IMR-90 (cell line): ENCODE measurements around the gene XPR1. TPM values are rescaled to one million over a fixed set of nuclear protein-coding genes. Genes with fewer than 3 reads are reported as not detected.
A peak's percentile ranks its signal among the peaks of the same experiment; 100 is the strongest.

ENCODE experiments used
- ATAC-seq: fragments of 200-7000 bp; cut with Tn5 transposase; 2 replicates; pipeline ENCODE4 v1.9.1; 2020; ENCODE audit warnings: low read depth, mild to moderate bottlenecking, moderate library complexity
- BruUV-seq: library from RNA; stranded (reverse); fragments of 400-500 nt; replicated peaks from 2 replicates; lab custom pipeline; 2021; lab: Mats Ljungman, UMichigan
- CTCF ChIA-PET: fragments of 300-600 bp; formaldehyde crosslinking; extraction: SDS; loops from one replicate; lab custom pipeline; 2021; ENCODE audit warnings: antibody characterized with exemption; lab: Yijun Ruan, JAX
- POLR2A ChIA-PET: fragments of 300-600 bp; sonication (Branson Sonifier 250); formaldehyde crosslinking; loops from one replicate; lab custom pipeline; 2022; ENCODE audit warnings: antibody characterized with exemption; ENCODE audit not compliant: unreplicated experiment; lab: Charles Lee
- DNase-seq: peaks from one replicate; pipeline ENCODE4 v3.0.0; 2013
- H2AFZ ChIP-seq: replicated peaks from 2 replicates; pipeline ENCODE3; 2013; ENCODE audit warnings: low read length, mild to moderate bottlenecking; ENCODE audit not compliant: poor library complexity
- H2AK5ac ChIP-seq: 2 replicates; pipeline ENCODE4 v1.6.1; 2013; ENCODE audit warnings: low read depth, low read length, inconsistent platforms
- H2AK9ac ChIP-seq: replicated peaks from 2 replicates; pipeline ENCODE3; 2013; ENCODE audit warnings: mild to moderate bottlenecking, low read depth, low read length, moderate library complexity; ENCODE audit not compliant: poor library complexity
- H2BK120ac ChIP-seq: 2 replicates; pipeline ENCODE4 v1.6.1; 2013; ENCODE audit warnings: low read depth, low read length, inconsistent platforms
- H2BK15ac ChIP-seq: 3 replicates; pipeline ENCODE4 v1.6.1; 2013; ENCODE audit warnings: low read depth, low read length, inconsistent platforms
- H2BK20ac ChIP-seq: 2 replicates; pipeline ENCODE4 v1.6.1; 2013; ENCODE audit warnings: low read depth, mild to moderate bottlenecking, inconsistent platforms, low read length, moderate library complexity
- H2BK5ac ChIP-seq: 2 replicates; pipeline ENCODE4 v1.6.1; 2013; ENCODE audit warnings: mild to moderate bottlenecking, low read depth, low read length, inconsistent platforms; ENCODE audit not compliant: poor library complexity, severe bottlenecking
- H3K14ac ChIP-seq: replicated peaks from 2 replicates; pipeline ENCODE4 v1.6.1; 2013; ENCODE audit warnings: low read depth, low read length, inconsistent platforms
- H3K18ac ChIP-seq: 2 replicates; pipeline ENCODE4 v1.6.1; 2013; ENCODE audit warnings: low read depth, low read length, control low read depth
- H3K23ac ChIP-seq: 2 replicates; pipeline ENCODE4 v1.6.1; 2013; ENCODE audit warnings: low read depth, low read length, inconsistent platforms
- H3K27ac ChIP-seq: 2 replicates; pipeline ENCODE4 v1.5.1; 2013; ENCODE audit warnings: mild to moderate bottlenecking, control low read depth, low read length; ENCODE audit not compliant: insufficient read depth
- H3K27me3 ChIP-seq: 2 replicates; pipeline ENCODE4 v1.6.1; 2013; ENCODE audit warnings: low read length; ENCODE audit not compliant: control insufficient read depth, insufficient read depth
- H3K36me3 ChIP-seq: 2 replicates; pipeline ENCODE4 v1.6.1; 2013; ENCODE audit warnings: low read length, mixed read lengths; ENCODE audit not compliant: control insufficient read depth, insufficient read depth
- H3K4ac ChIP-seq: 2 replicates; pipeline ENCODE4 v1.6.1; 2013; ENCODE audit warnings: low read depth, low read length, inconsistent platforms
- H3K4me1 ChIP-seq: 2 replicates; pipeline ENCODE4 v1.6.1; 2013; ENCODE audit warnings: low read length, mixed read lengths; ENCODE audit not compliant: control insufficient read depth, insufficient read depth
- H3K4me2 ChIP-seq: 2 replicates; pipeline ENCODE4 v1.6.1; 2013; ENCODE audit warnings: low read depth, mild to moderate bottlenecking, control low read depth, low read length, moderate library complexity
- H3K4me3 ChIP-seq: 2 replicates; pipeline ENCODE4 v1.5.1; 2013; ENCODE audit warnings: low read depth, mild to moderate bottlenecking, control low read depth, low read length, moderate library complexity; ENCODE audit not compliant: insufficient read depth
- H3K56ac ChIP-seq: 2 replicates; pipeline ENCODE4 v1.6.1; 2013; ENCODE audit warnings: low read length, inconsistent platforms; ENCODE audit not compliant: insufficient read depth; ENCODE audit errors: extremely low read depth
- H3K79me1 ChIP-seq, 2 experiments: 2 replicates each; pipeline ENCODE4 v1.6.1; 2013; ENCODE audit warnings: low read length in 2 of 2, inconsistent platforms in 1 of 2, low read depth in 1 of 2
- H3K9ac ChIP-seq: 2 replicates; pipeline ENCODE4 v1.6.1; 2013; ENCODE audit warnings: low read depth, low read length, control low read depth
- H3K9me1 ChIP-seq: 2 replicates; pipeline ENCODE4 v1.6.1; 2013; ENCODE audit warnings: low read length, inconsistent platforms; ENCODE audit not compliant: insufficient read depth
- H3K9me3 ChIP-seq: 2 replicates; pipeline ENCODE4 v1.6.1; 2013; ENCODE audit warnings: low read length; ENCODE audit not compliant: control insufficient read depth, insufficient read depth
- H4K20me1 ChIP-seq: 2 replicates; pipeline ENCODE4 v1.6.1; 2013; ENCODE audit warnings: low read length, inconsistent platforms; ENCODE audit not compliant: insufficient read depth
- H4K5ac ChIP-seq: 2 replicates; pipeline ENCODE4 v1.6.1; 2013; ENCODE audit warnings: mild to moderate bottlenecking, low read depth, low read length, control low read depth
- H4K8ac ChIP-seq, 2 experiments: 2 replicates each; pipeline ENCODE4 v1.6.1; 2013; ENCODE audit warnings: low read depth in 2 of 2, low read length in 2 of 2, control low read depth in 1 of 2, inconsistent platforms in 1 of 2
- H4K91ac ChIP-seq: 2 replicates; pipeline ENCODE4 v1.6.1; 2013; ENCODE audit warnings: low read depth, low read length, inconsistent platforms; ENCODE audit not compliant: insufficient read depth
- BHLHE40 ChIP-seq: fragments of 150-350 bp; IDR thresholded peaks from 2 replicates; pipeline ENCODE4 v1.6.1; 2016; ENCODE audit warnings: mild to moderate bottlenecking, low read depth, low read length
- CEBPB ChIP-seq: IDR thresholded peaks from 2 replicates; pipeline ENCODE4 v1.6.1; 2012; ENCODE audit warnings: low read depth, low read length, improper control_type of control experiment
- CHD1 ChIP-seq: IDR thresholded peaks from 2 replicates; pipeline ENCODE4 v1.6.1; 2012; ENCODE audit warnings: low read depth, low read length, improper control_type of control experiment
- ELK1 ChIP-seq: fragments of 150-350 bp; IDR thresholded peaks from 2 replicates; pipeline ENCODE4 v1.6.1; 2016; ENCODE audit warnings: low read depth, mild to moderate bottlenecking, low read length, moderate library complexity, borderline replicate concordance
- FOS ChIP-seq: fragments of 150-350 bp; IDR thresholded peaks from 2 replicates; pipeline ENCODE4 v1.6.1; 2016; ENCODE audit warnings: low read depth, low read length
- MAFK ChIP-seq: IDR thresholded peaks from 2 replicates; pipeline ENCODE4 v1.6.1; 2012; ENCODE audit warnings: low read depth, low read length, improper control_type of control experiment
- MAZ ChIP-seq: IDR thresholded peaks from 2 replicates; pipeline ENCODE4 v1.6.1; 2012; ENCODE audit warnings: low read depth, mild to moderate bottlenecking, low read length, improper control_type of control experiment, moderate library complexity, borderline replicate concordance
- MXI1 ChIP-seq: IDR thresholded peaks from 2 replicates; pipeline ENCODE4 v1.6.1; 2012; ENCODE audit warnings: low read depth, mild to moderate bottlenecking, low read length, moderate library complexity, borderline replicate concordance
- POLR2A ChIP-seq: IDR thresholded peaks from 2 replicates; pipeline ENCODE4 v1.6.1; 2012; ENCODE audit warnings: mild to moderate bottlenecking, low read depth, low read length
- RAD21 ChIP-seq: IDR thresholded peaks from 2 replicates; pipeline ENCODE4 v1.6.1; 2012; ENCODE audit warnings: low read length, improper control_type of control experiment
- RCOR1 ChIP-seq: IDR thresholded peaks from 2 replicates; pipeline ENCODE4 v1.6.1; 2012; ENCODE audit warnings: mild to moderate bottlenecking, low read length, improper control_type of control experiment; ENCODE audit not compliant: insufficient replicate concordance
- RFX5 ChIP-seq: IDR thresholded peaks from 2 replicates; pipeline ENCODE4 v1.8.0; 2012; ENCODE audit warnings: low read depth, mild to moderate bottlenecking, low read length, moderate library complexity
- SMC3 ChIP-seq: fragments of 150-350 bp; IDR thresholded peaks from 2 replicates; pipeline ENCODE4 v1.6.1; 2016; ENCODE audit warnings: low read depth, mild to moderate bottlenecking, antibody characterized with exemption, low read length, moderate library complexity
- WGBS, 2 experiments: methylation state at CpG; one replicate each; pipeline versions ENCODE4 v1.1.5 to v1.1.7; 2013; ENCODE audit warnings: missing lambda C conversion rate in 2 of 2; ENCODE audit not compliant: insufficient read length in 1 of 2; ENCODE audit errors: extremely low coverage in 2 of 2; 5-methylcytosine and 5-hydroxymethylcytosine counted together
- dilution Hi-C: fragments of 300-500 bp; cut with HindIII; formaldehyde crosslinking; loops from one replicate; pipeline ENCODE4 v1.14.3; 2018; ENCODE audit warnings: low sequenced_read_pairs; ENCODE audit not compliant: unreplicated experiment
- in situ Hi-C: fragments of 300-500 bp; cut with MboI; formaldehyde crosslinking; loops from 3 replicates; pipeline ENCODE4 v1.14.3; 2019; ENCODE audit warnings: low sequenced_read_pairs, inconsistent platforms, mixed read lengths
- intact Hi-C: fragments of 100-400 bp; cut with micrococcal nuclease; formaldehyde crosslinking; loops from 2 replicates; pipeline ENCODE4 v1.10.0; 2022
- polyA plus RNA-seq, 3 experiments: library from polyadenylated mRNA; depleted of rRNA; stranded (reverse); fragments of >200 nt; gene quantifications; 2 replicates each; pipeline ENCODE4 v1.2.3, GENCODE V29; 2012; ENCODE audit warnings: low replicate concordance in 1 of 3
- total RNA-seq: library from RNA; depleted of rRNA; stranded (reverse); fragments of >200 nt; gene quantifications from 2 replicates; pipeline ENCODE4 v1.2.3, GENCODE V29; 2012

XPR1 gene
- total and polyA plus RNA-seq, 2 of the 4 experiments (the other 2 are of a cell fraction), result 11.8 to 25.1 TPM

- no peak overlapping the region for H3K9ac ChIP-seq
- H3K36me3 ChIP-seq, result 0 out of 2 replicates have a peak, but pooled peaks cover 1% of the 10 kb centered on the region
- no peak overlapping the region for H4K5ac ChIP-seq
- in situ Hi-C loops, result no loop called here
- intact Hi-C loops, result no loop called here
- no peaks in the 10 kb centered on the region for H3K9me3 ChIP-seq
- WGBS, 2 experiments, result no CpG with 5 or more reads among the region's 1 CpG
- H3K79me1 ChIP-seq, result peaks cover 0 to 3% of the 10 kb centered on the region in 2 experiments; a peak in 1 of 4 replicates
- ChIA-PET CTCF (interaction anchor here (0.8 kb wide), 1 partner anchor 104 kb away, joined by 3 read pairs; no protein-coding TSS in a partner anchor), POLR2A (no interaction called here)
- H3K27ac ChIP-seq, result no peak overlapping the region
- no peaks in the 10 kb centered on the region for H3K27me3 ChIP-seq
- H2AFZ ChIP-seq, result no peak overlapping the region
- H2AK5ac ChIP-seq, result no peak overlapping the region
- no peak overlapping the region for H3K4me3 ChIP-seq
- no peak for TF ChIP-seq RCOR1
- TF ChIP-seq RAD21, result no peak
- TF ChIP-seq BHLHE40, result no peak
- no peak for TF ChIP-seq FOS
- TF ChIP-seq MAZ, result no peak
- TF ChIP-seq ELK1, result no peak
- no peak for TF ChIP-seq MXI1
- TF ChIP-seq POLR2A, result no peak
- no peak for TF ChIP-seq SMC3
- no peak for TF ChIP-seq CEBPB
- TF ChIP-seq CHD1, result no peak
- no peak for TF ChIP-seq RFX5
- no peak for TF ChIP-seq MAFK
- H2BK5ac ChIP-seq, result no peak overlapping the region
- H3K56ac ChIP-seq, result no peak overlapping the region
- H2BK120ac ChIP-seq, result no peak overlapping the region
- H3K14ac ChIP-seq, result no peak overlapping the region
- peak; percentile 70 for ATAC-seq
- no peak overlapping the region for H2BK15ac ChIP-seq
- DNase-seq, result peak; percentile 85
- peaks cover 3% of the 10 kb centered on the region for H3K4me1 ChIP-seq
- H4K91ac ChIP-seq, result no peak overlapping the region
- dilution Hi-C loops, result no loop called here
- no peak overlapping the region for H3K4ac ChIP-seq
- H4K20me1 ChIP-seq, result no peaks in the 10 kb centered on the region
- no peak overlapping the region for H4K8ac ChIP-seq
- H3K9me1 ChIP-seq, result peaks cover 7% of the 10 kb centered on the region; the same call in 1 of the 2 replicates
- H3K4me2 ChIP-seq, result peak overlapping the region; percentile 57; the same call in 1 of the 2 replicates
- no peak overlapping the region for H3K23ac ChIP-seq
- no peak overlapping the region for H2AK9ac ChIP-seq
- BruUV-seq, result no TSS peak
- no peak overlapping the region for H3K18ac ChIP-seq
- no peak overlapping the region for H2BK20ac ChIP-seq
Observed at GRCh38 chr1:180842052-180842451, 210.2 kb downstream of the XPR1 start.
